Right lobe of liver (tissue), 4 donors: ENCODE data around the gene SLC25A13.

Source experiments
- POLR2A ChIP-seq: fragments of 450-650 bp; IDR thresholded peaks from one replicate; pipeline ENCODE4 v1.6.1; 2017; ENCODE audit warnings: antibody characterized with exemption, mild to moderate bottlenecking
- TF ChIP-seq, protein P1 (sequence below), 4 donors: fragments of 200-600 bp in 3 of 4; fragments of 450-650 bp in 1 of 4; IDR thresholded peaks; one replicate each; pipeline versions ENCODE4 v1.5.1 to v1.8.0; 2016 to 2022; ENCODE audit warnings: antibody characterized with exemption in 4 of 4, mild to moderate bottlenecking in 2 of 4
- donor health status: DM: no; HTN: no; CAD: no.
- donor health status: DM: no; HTN: no; CAD: no.
- donor health status: DM: no; HTN: yes; CAD: no.

DNA sequence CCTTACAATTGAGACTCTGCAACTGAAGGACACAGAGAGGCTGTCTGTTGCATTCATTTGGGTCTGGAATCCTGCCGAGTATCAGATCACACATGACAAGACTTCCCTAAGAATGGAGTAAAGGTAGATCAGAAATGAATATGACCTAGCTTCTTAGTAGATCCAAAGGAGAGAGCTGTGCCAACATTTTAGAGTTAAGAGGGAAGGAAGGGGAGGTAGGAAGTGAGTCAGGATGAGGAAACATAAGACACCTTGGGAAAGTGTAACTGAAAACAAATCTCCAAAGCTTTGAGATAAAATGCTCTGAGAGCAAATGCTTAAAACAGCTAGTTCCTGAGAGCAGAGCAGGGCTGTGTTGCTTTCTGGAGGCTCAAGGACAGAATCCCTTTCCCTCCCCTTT, 6.1 kb upstream of the SLC25A13 start:
- TF ChIP-seq, protein P1, sequence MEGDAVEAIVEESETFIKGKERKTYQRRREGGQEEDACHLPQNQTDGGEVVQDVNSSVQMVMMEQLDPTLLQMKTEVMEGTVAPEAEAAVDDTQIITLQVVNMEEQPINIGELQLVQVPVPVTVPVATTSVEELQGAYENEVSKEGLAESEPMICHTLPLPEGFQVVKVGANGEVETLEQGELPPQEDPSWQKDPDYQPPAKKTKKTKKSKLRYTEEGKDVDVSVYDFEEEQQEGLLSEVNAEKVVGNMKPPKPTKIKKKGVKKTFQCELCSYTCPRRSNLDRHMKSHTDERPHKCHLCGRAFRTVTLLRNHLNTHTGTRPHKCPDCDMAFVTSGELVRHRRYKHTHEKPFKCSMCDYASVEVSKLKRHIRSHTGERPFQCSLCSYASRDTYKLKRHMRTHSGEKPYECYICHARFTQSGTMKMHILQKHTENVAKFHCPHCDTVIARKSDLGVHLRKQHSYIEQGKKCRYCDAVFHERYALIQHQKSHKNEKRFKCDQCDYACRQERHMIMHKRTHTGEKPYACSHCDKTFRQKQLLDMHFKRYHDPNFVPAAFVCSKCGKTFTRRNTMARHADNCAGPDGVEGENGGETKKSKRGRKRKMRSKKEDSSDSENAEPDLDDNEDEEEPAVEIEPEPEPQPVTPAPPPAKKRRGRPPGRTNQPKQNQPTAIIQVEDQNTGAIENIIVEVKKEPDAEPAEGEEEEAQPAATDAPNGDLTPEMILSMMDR (IDR thresholded peaks at IDR 0.05), result no peak
- no peak for TF ChIP-seq POLR2A
